ENCODE results near the gene NSL1. TPM values are rescaled to one million over a fixed set of nuclear protein-coding genes. Genes with fewer than 3 reads are reported as not detected.

Gene NSL1
- total and polyA plus RNA-seq, 8 donors, result 5.4 to 16.2 (median 9.3) TPM

GRCh38 chr1:212820969-212821368 lies 29.4 kb upstream of the NSL1 start:
- no peak for ATAC-seq
- intact Hi-C loops (cut with DNase I), result no loop called here
- DNase-seq, result no peak
- TF ChIP-seq, protein P1, sequence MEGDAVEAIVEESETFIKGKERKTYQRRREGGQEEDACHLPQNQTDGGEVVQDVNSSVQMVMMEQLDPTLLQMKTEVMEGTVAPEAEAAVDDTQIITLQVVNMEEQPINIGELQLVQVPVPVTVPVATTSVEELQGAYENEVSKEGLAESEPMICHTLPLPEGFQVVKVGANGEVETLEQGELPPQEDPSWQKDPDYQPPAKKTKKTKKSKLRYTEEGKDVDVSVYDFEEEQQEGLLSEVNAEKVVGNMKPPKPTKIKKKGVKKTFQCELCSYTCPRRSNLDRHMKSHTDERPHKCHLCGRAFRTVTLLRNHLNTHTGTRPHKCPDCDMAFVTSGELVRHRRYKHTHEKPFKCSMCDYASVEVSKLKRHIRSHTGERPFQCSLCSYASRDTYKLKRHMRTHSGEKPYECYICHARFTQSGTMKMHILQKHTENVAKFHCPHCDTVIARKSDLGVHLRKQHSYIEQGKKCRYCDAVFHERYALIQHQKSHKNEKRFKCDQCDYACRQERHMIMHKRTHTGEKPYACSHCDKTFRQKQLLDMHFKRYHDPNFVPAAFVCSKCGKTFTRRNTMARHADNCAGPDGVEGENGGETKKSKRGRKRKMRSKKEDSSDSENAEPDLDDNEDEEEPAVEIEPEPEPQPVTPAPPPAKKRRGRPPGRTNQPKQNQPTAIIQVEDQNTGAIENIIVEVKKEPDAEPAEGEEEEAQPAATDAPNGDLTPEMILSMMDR (IDR thresholded peaks at IDR 0.05), result no peak
- no peak for FAIRE-seq
- Histone ChIP-seq H3K4me1 (no peaks in the 10 kb centered on the region), H3K27me3 (no peaks in the 10 kb centered on the region), H3K27ac (no peak overlapping the region), H3K36me3 (no peaks in the 10 kb centered on the region), H3K4me3 (no peak overlapping the region), H3K9me3 (no peaks in the 10 kb centered on the region)
- 78 to 92% methylated on average over 2 of the region's 2 CpGs for WGBS, 2 donors

DNA sequence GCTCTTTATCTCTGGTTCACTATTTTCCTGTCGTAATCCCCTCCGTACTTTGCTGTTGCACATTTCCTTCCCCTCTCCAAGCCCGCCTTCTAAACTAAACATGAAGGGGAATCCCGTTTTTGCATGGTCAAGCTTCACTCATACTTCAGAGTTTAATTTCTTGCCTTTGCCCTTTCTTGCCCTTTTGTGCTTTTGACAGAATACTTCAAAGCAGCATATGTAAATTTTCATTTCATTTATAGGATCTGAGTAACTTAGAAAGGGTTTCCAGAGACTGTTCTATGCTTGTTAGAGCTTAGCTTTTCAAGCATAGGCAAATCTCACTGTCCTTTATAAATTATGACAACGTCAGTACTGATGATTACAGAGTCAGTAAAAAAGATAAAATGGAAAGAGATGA lies 28.1 kb upstream of the NSL1 start:
- H3K4me1 ChIP-seq, result no peaks in the 10 kb centered on the region
- H3K27me3 ChIP-seq, result no peaks in the 10 kb centered on the region
- intact Hi-C loops (cut with DNase I), result loop anchor here in 1 of 3 donors (10.0 kb wide), 1 partner anchor 175 kb away; no protein-coding TSS in a partner anchor
- 51 to 57% methylated on average over 5 of the region's 5 CpGs for WGBS, 2 donors
- no peaks in the 10 kb centered on the region for H3K36me3 ChIP-seq
- ATAC-seq (no peak), DNase-seq (no peak), FAIRE-seq (no peak)
- no peak overlapping the region for H3K4me3 ChIP-seq
- TF ChIP-seq, protein P1 (IDR thresholded peaks at IDR 0.05), result no peak
- H3K9me3 ChIP-seq, result no peaks in the 10 kb centered on the region
- H3K27ac ChIP-seq, result no peak overlapping the region

GRCh38 chr1:212816567-212817278 lies 25.1 kb upstream of the NSL1 start:
- no peaks in the 10 kb centered on the region for H3K36me3 ChIP-seq
- ATAC-seq (no peak), DNase-seq (no peak), FAIRE-seq (no peak)
- intact Hi-C loops (cut with DNase I), result loop anchor here in 1 of 3 donors (10.0 kb wide), 1 partner anchor 178 kb away; no protein-coding TSS in a partner anchor
- H3K27ac ChIP-seq, result no peak overlapping the region
- H3K27me3 ChIP-seq, result no peaks in the 10 kb centered on the region
- H3K9me3 ChIP-seq, result no peaks in the 10 kb centered on the region
- TF ChIP-seq, protein P1 (IDR thresholded peaks at IDR 0.05), result no peak
- 66 to 70% methylated on average over 3 of the region's 3 CpGs for WGBS, 2 donors
- no peak overlapping the region for H3K4me3 ChIP-seq
- H3K4me1 ChIP-seq, result no peaks in the 10 kb centered on the region

GRCh38 chr1:212814537-212815334 lies 23.2 kb upstream of the NSL1 start:
- ATAC-seq, result peak in 3 of 4 donors; percentile 43 to 91 (median 80)
- no peaks in the 10 kb centered on the region for H3K9me3 ChIP-seq
- H3K4me1 ChIP-seq, result no peaks in the 10 kb centered on the region
- 52 to 61% methylated on average over 5 of the region's 5 CpGs for WGBS, 2 donors
- H3K27ac ChIP-seq, result no peak overlapping the region
- H3K4me3 ChIP-seq, result no peak overlapping the region
- TF ChIP-seq, protein P1 (IDR thresholded peaks at IDR 0.05), result peak in 1 of 4 donors; percentile 12
- no peaks in the 10 kb centered on the region for H3K27me3 ChIP-seq
- no peak for DNase-seq
- no peak for FAIRE-seq
- intact Hi-C loops (cut with DNase I), result loop anchor here in 1 of 3 donors (10.0 kb wide), 1 partner anchor 180 kb away; no protein-coding TSS in a partner anchor
- H3K36me3 ChIP-seq, result no peaks in the 10 kb centered on the region
